GM21786 (cell line): Measurements from ENCODE around the gene CTCF.

Experiments used
- ATAC-seq: cut with Tn5 transposase; IDR thresholded peaks from one replicate; pipeline ENCODE4 v1.9.1; 2021; ENCODE audit not compliant: unreplicated experiment

CTCF gene

GRCh38 chr16:67534431-67534830, 27.9 kb upstream of the CTCF start:
- no peak for ATAC-seq

GRCh38 chr16:67535201-67535600, 27.1 kb upstream of the CTCF start:
- no peak for ATAC-seq

- peak; percentile 26 for ATAC-seq
Observed at GRCh38 chr16:67537270-67537635, 25.1 kb upstream of the CTCF start.

GRCh38 chr16:67537636-67538591, 24.4 kb upstream of the CTCF start:
- ATAC-seq = peak; percentile 49

- ATAC-seq = no peak
Observed at GRCh38 chr16:67538666-67539101, 23.6 kb upstream of the CTCF start.

- no peak for ATAC-seq
Observed at GRCh38 chr16:67539271-67539670, 23.1 kb upstream of the CTCF start.

GRCh38 chr16:67539691-67540635, 22.4 kb upstream of the CTCF start:
- ATAC-seq = no peak

- ATAC-seq = no peak
Observed at GRCh38 chr16:67540756-67541155, 21.6 kb upstream of the CTCF start.

GRCh38 chr16:67541391-67542263, 20.7 kb upstream of the CTCF start:
- no peak for ATAC-seq

- ATAC-seq = no peak
Observed at GRCh38 chr16:67542464-67542863, 19.9 kb upstream of the CTCF start.

- ATAC-seq = no peak
Observed at GRCh38 chr16:67543036-67543435, 19.3 kb upstream of the CTCF start.

- no peak for ATAC-seq
Observed at GRCh38 chr16:67543582-67543981, 18.7 kb upstream of the CTCF start.

- ATAC-seq = no peak
Observed at GRCh38 chr16:67544329-67544841, 17.9 kb upstream of the CTCF start.

GRCh38 chr16:67544844-67545664, 17.3 kb upstream of the CTCF start:
- no peak for ATAC-seq

- no peak for ATAC-seq
Observed at GRCh38 chr16:67545665-67546024, 16.7 kb upstream of the CTCF start.

- no peak for ATAC-seq
Observed at GRCh38 chr16:67546091-67546501, 16.2 kb upstream of the CTCF start.

GRCh38 chr16:67546761-67547422, 15.4 kb upstream of the CTCF start:
- no peak for ATAC-seq

GRCh38 chr16:67547423-67548264, 14.7 kb upstream of the CTCF start:
- ATAC-seq = peak; percentile 40
